HPDE6-E6E7 (cell line): ENCODE measurements around the gene CCM2.

ENCODE experiments used
- DNase-seq: peaks from one replicate; pipeline ENCODE4 v3.0.0; 2011; ENCODE audit warnings: missing footprints; ENCODE audit errors: extremely low spot score

Gene CCM2

GRCh38 chr7:45065031-45065995, 65.3 kb downstream of the CCM2 start:
- DNase-seq, result no peak

GRCh38 chr7:45066409-45066808, 66.4 kb downstream of the CCM2 start:
- no peak for DNase-seq

- DNase-seq, result no peak
These were observed 67.6 kb downstream of the CCM2 start for GRCh38 chr7:45067582-45067981.

GRCh38 chr7:45068236-45069023, 68.4 kb downstream of the CCM2 start:
- no peak for DNase-seq

GRCh38 chr7:45069444-45070253, 69.6 kb downstream of the CCM2 start:
- DNase-seq, result no peak

GRCh38 chr7:45070254-45070642, 70.2 kb downstream of the CCM2 start:
- DNase-seq, result no peak

GRCh38 chr7:45071528-45071927, 71.5 kb downstream of the CCM2 start:
- no peak for DNase-seq

GRCh38 chr7:45072131-45073030, 72.4 kb downstream of the CCM2 start:
- no peak for DNase-seq

- no peak for DNase-seq
These were observed 73.2 kb downstream of the CCM2 start for GRCh38 chr7:45073031-45073785.

- no peak for DNase-seq
These were observed 74.0 kb downstream of the CCM2 start for GRCh38 chr7:45073786-45074527.

GRCh38 chr7:45074528-45075354, 74.7 kb downstream of the CCM2 start:
- DNase-seq, result no peak

GRCh38 chr7:45075355-45075644, 75.3 kb downstream of the CCM2 start:
- no peak for DNase-seq

GRCh38 chr7:45075871-45076796, 76.1 kb downstream of the CCM2 start:
- DNase-seq, result no peak

GRCh38 chr7:45076946-45077345, 76.9 kb downstream of the CCM2 start:
- no peak for DNase-seq

- no peak for DNase-seq
These were observed 77.6 kb downstream of the CCM2 start for GRCh38 chr7:45077579-45077978.

GRCh38 chr7:45078125-45078681, 78.2 kb downstream of the CCM2 start:
- no peak for DNase-seq

GRCh38 chr7:45080265-45080957, 80.4 kb downstream of the CCM2 start:
- no peak for DNase-seq
